Cerebellar nuclear complex (tissue), 1 donor: ENCODE measurements around the gene GAB1.

Experiments used
- DNase-seq, 2 experiments: peaks; one replicate each; lab custom pipeline; 2025; lab: John Stamatoyannopoulos, UW

The GAB1 gene

DNA sequence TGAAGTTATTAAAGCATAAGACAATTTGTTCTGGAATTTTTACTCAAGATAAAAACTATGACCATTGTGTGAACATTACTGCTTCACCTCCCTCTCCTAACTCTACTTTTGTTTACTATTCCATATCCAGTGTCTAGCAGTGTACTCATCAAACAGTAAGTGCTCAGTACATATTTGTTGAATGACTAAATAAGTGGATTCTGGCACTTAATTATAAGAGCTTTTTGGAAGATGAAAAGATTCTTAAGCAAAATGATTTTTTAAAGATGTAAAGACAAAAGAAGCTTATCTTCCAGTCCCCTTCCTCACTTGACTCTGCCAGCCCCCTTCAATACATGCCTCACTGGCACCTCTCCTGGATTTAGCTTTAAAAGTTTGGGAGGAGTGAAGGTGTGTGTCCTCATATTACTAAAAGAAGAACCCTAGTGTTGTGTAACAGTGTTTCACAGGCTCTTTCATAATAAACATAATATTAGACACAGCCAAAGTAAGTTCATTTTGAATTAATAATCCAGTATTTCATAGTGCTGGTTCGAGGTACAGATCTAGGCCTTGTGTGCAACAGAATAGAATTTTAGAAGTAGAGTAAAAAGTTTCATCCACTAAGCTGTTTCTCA lies 53.0 kb downstream of the GAB1 start:
- DNase-seq = no peak

GRCh38 chr4:143390764-143391163 lies 54.1 kb downstream of the GAB1 start:
- no peak for DNase-seq

- DNase-seq = no peak
Observed at GRCh38 chr4:143391261-143391660, 54.6 kb downstream of the GAB1 start.

DNA sequence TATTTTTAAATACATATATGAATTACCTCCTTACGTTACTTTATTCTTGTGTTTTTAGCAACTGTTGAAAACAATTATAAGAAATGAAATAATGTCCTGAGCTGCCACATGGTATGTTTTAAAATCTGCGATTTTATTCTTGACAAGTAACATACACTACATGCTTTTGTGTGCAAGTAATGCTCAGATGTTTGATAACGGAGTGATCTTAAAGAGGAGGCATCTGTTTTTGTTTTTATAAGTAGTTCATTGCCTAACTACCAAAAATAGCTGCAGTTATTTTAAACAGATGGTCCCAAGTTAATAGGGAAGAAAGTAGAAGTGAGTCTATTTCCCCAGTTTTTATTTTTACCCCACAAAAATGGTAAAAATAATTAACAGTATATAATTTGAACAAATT lies 55.2 kb downstream of the GAB1 start:
- DNase-seq = no peak

- DNase-seq = no peak
Observed at GRCh38 chr4:143393195-143393594, 56.5 kb downstream of the GAB1 start.

- DNase-seq = no peak
Observed at GRCh38 chr4:143394739-143395453, 58.2 kb downstream of the GAB1 start.

GRCh38 chr4:143396695-143397094 lies 60.0 kb downstream of the GAB1 start:
- no peak for DNase-seq

- no peak for DNase-seq
Observed at GRCh38 chr4:143397335-143397734, 60.7 kb downstream of the GAB1 start.

DNA sequence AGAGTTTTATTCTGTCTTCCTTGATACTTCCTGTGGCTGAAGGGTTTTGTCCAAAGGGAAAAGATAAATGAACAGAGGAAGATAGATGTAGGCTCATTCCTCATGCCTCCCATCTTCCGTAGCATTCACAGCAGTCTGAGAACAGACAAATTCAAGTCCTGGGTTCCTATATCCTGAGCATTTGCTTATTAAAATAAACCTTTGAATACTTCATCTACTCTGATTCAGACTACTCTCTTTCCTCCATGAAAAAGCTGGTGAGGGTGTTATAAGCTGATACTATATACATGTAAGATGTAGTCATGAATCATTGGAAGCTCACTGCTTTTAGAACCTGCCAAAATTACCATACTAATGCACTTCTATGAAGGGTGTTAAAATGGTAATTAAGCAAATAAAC lies 61.2 kb downstream of the GAB1 start:
- no peak for DNase-seq

GRCh38 chr4:143399113-143399949 lies 62.7 kb downstream of the GAB1 start:
- DNase-seq = no peak

DNA sequence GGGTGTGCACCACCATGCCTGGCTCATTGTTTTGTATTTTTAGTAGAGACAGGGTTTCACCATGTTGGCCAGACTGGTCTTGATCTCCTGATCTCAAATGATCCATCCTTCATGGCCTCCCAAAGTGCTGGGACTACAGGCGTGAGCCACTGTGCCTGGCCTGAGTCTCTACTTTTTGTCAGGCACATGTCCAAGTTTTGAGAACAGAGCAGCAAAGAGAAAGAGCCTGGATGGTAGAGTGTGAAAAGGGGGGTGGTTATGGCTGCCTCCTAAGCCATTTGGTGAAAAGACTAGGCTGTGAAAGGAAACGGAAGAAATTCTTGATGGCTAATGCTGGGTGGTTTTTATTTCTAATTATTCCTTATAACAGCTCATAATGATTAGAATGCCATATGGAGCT lies 63.4 kb downstream of the GAB1 start:
- DNase-seq = no peak

DNA sequence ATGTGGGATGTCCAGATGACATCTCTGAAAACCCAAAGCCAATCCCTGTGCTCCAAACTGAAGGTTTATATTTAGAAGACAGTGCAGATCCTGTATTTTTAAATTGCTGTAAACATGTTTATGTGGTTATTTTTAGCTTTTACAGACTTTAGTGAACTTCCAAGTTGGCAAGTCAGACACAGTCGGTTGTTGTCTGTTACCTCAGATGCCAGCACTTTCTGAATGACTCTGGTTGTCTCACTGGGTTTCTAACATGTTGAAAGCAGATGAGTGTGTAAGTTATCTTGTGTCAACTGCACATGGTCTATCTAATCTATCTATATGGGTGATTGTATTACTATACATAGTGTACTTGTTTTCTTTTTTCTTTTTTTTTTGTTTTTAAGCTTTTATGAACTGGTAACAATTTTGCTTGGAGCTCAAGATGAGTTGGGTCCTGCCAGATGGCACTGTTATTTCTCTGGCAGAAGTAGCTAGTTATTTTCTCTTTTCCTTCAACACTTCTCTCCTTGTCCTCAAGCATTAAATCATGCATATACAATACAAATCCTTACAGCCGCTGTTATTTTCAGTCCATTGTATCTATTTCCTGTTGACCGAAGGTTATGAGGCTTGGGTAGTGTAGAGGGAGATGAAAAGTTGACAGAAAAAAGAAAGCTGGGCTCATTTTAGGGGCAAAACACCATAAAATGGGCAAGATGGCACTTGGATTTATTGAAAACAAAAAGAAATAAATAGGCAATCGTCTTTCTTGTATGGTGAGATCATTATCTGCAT lies 66.3 kb downstream of the GAB1 start:
- peak in 1 of 2 experiments; percentile 5 for DNase-seq

DNA sequence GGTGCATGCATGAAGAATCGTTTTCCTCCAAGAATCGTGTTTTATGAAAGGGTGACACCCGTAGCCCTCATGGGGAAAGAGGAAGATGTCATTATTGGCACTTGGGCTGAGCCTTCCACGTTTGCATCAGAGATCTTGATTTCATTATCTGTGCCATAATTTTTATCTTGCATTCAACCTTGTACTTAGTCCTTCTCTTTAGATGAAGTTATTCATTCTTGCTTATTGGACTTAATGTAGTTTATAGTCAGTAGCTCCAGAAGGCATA lies 66.8 kb downstream of the GAB1 start:
- DNase-seq = no peak

DNA sequence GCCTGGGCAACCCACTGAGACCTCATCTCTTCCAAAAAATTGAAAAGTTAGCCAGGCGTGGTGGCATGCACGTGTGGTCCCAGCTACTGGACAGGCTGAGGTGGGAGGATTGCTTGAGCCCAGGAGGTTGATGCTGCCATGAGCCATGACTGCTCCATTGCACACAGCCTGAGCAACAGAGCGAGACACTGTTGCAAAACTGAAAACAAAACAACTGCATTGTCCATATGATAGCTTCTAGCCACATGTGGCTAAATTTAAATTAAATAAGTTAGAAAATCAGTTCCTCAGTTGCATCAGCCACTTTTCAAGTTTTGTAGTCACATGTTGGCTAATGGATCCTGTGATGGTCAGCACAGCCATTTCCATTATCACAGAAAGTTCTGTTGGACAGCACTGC lies 67.9 kb downstream of the GAB1 start:
- no peak for DNase-seq

- no peak for DNase-seq
Observed at GRCh38 chr4:143405075-143405730, 68.5 kb downstream of the GAB1 start.

DNA sequence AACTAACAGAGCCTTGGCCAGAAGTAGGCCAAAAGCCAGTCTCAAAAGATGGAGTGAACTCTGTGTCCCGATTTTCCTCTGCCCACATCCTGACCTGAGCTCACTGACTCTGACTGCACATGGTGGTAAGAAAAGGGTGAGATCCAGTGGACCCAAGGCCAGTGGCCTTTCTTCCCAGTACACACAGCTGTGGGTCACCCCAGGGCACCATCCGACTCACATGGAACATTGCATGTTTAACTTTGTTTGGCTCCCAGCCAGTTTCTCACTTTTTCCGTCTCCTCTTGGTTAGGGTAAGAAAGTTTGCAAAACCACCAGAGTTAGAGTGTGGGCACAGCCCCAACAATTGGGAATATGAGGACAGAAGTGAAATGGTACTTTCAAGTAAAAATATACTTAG lies 69.8 kb downstream of the GAB1 start:
- DNase-seq = no peak

DNA sequence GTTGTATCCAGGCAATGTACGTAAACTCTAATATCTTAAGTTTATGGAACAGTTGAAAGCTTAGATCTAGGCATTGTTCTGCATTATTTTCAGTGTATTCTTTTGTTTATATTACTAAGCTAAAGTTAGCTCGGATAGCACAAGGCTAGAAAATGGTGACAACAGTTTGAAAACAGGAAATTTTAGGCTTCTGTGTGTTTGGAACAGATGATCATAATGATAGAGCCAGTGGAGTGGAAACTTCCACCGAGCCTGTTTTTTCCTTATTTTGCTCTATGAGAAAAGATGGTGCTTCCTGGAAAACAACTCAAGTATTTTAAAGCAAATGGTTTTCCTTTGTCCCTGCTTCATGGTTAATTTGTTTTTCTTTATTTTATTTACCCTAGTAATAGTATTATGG lies 70.8 kb downstream of the GAB1 start:
- no peak for DNase-seq

- no peak for DNase-seq
Observed at GRCh38 chr4:143407888-143408287, 71.2 kb downstream of the GAB1 start.

GRCh38 chr4:143410015-143410414 lies 73.3 kb downstream of the GAB1 start:
- DNase-seq = no peak

DNA sequence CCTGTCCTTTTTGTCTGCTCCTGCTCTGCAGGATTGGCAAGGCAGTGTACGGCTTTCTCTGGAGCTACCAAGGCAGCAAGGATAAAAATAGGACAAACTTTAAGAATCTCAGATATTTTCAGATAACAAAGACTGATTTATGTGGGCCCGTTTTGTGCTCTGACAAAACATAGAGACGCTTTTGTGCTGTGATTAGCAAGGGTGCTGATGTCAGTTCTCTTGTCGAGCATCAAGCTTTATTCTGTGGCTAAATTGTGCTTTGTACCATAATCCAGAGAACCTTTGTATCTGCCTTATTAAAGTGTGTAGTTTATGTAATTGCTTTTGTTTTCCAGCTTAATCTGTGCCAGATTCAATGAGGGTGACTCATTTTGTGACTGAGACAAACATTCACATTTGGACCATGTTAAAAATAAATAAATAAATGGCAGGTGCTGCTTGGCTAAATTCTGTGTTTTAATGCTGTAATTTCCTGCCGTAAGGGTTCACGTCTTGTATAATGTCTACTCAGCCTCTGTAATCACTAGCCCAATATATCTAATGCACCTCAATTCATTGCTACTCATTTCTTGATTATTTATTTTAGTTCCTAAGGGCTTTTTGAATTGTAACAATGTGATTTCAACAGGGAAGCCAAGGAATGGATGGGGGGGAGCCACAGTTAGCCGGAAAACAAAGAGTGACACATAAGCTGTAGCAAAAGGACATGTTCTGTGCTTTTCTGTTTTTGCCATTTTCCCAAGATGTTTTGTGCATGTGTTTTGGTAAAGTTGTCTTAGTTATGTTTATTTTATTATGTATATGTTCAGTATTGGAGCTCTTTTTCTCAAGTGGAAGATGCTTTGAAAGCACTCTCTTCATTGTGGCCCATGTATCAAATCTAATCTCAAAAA lies 75.1 kb downstream of the GAB1 start:
- no peak for DNase-seq

DNA sequence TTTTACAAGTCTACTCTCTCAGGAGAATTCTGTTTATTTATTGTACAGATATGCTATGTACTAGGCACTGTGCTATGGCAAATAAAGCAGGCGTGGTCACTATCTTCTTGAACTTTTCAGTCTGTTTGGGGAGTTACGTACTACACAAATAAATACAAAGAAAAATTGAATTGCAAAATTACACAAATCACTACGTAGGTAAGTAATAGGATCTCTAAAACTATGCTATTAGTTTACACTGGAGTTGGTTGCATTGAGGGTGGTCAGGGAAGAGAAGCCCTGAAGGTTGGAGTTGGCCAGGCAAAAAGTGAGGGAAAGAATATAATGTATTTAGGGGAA lies 75.7 kb downstream of the GAB1 start:
- no peak for DNase-seq
